Heart left ventricle (tissue), 13 donors: ENCODE results near the gene TRIM32.

ENCODE experiments used
- POLR2A ChIP-seq, 2 donors: fragments of 450-650 bp; IDR thresholded peaks; one replicate each; pipeline ENCODE4 v1.6.1; 2017; ENCODE audit warnings: antibody characterized with exemption in 2 of 2, mild to moderate bottlenecking in 2 of 2, moderate library complexity in 2 of 2
- TF ChIP-seq, protein P1 (sequence below), 12 donors: fragments of 200-600 bp; sonication (generic) in 4 of 12; IDR thresholded peaks; one replicate each; pipeline versions ENCODE4 v1.5.0 to v1.8.0; 2018 to 2022; ENCODE audit warnings: antibody characterized with exemption in 12 of 12, mild to moderate bottlenecking in 5 of 12
- donor health status: ischemic (EF 13 %, LVEDD 7.1; RV severe dilation, severe dysfunction).
- donor health status: DM: no; HTN: yes; CAD: no.
- donor health status: DM: no; HTN: no; CAD: no.
- donor health status: ischemic (EF 25% LVEDD 6.9; RV normal size, moderate dysfunction).
- donor health status: ischemic (EF 25% LVEDD 5.7; RV mildly dilated, moderate dysfunction).
- donor health status: ischemic (EF 35%, LVEDD 5.7; RV mildly dilated, moderate dysfunction).
- donor health status: nonischemic (EF 11% LVEDD 7.7; RV severe dilation, severe dysfunction).
- donor health status: DM: yes; HTN: yes; CAD: no.
- donor health status: PGD.
- donor health status: ischemic (EF 29% LVEDD 5.4; RV normal size, mild dysfunction).
- donor health status: nonischemic (EF 23%, LVEDD 6.1; RV moderate dilation, normal function).

DNA sequence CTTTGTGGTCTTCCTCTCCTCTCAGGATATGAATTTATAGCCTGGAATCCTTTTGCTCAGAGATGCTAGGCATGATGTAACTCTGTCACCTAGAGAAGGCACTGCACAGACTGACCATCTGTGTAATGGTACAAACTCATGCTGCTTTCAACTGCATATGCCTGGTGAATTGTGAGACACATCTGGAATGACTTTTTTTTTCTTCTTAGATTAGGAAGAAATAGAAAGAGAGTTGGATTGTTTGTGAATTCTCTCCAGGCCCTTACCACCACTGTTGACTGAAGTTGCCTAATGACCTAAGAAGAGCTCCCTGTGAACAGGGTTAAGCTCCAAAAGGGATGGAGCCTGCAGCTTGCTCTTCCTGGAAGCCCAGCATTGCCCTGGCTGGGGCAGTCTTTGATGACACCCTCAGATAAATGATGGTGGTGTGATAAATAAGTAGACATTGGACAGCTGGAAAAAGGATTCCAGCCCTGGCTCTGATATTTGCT, 47.8 kb upstream of the TRIM32 start:
- no peak for TF ChIP-seq POLR2A (IDR thresholded peaks at IDR 0.05)
- TF ChIP-seq, protein P1, sequence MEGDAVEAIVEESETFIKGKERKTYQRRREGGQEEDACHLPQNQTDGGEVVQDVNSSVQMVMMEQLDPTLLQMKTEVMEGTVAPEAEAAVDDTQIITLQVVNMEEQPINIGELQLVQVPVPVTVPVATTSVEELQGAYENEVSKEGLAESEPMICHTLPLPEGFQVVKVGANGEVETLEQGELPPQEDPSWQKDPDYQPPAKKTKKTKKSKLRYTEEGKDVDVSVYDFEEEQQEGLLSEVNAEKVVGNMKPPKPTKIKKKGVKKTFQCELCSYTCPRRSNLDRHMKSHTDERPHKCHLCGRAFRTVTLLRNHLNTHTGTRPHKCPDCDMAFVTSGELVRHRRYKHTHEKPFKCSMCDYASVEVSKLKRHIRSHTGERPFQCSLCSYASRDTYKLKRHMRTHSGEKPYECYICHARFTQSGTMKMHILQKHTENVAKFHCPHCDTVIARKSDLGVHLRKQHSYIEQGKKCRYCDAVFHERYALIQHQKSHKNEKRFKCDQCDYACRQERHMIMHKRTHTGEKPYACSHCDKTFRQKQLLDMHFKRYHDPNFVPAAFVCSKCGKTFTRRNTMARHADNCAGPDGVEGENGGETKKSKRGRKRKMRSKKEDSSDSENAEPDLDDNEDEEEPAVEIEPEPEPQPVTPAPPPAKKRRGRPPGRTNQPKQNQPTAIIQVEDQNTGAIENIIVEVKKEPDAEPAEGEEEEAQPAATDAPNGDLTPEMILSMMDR (IDR thresholded peaks at IDR 0.05) = no peak
